IMR-90 (cell line): Measurements from ENCODE around the gene TAF9B. TPM values are rescaled to one million over a fixed set of nuclear protein-coding genes. Genes with fewer than 3 reads are reported as not detected.

Experiments used
- ATAC-seq: fragments of 200-7000 bp; cut with Tn5 transposase; 2 replicates; pipeline ENCODE4 v1.9.1; 2020; ENCODE audit warnings: low read depth, mild to moderate bottlenecking, moderate library complexity
- BruUV-seq: library from RNA; stranded (reverse); fragments of 400-500 nt; replicated peaks from 2 replicates; lab custom pipeline; 2021; lab: Mats Ljungman, UMichigan
- CTCF ChIA-PET: fragments of 300-600 bp; formaldehyde crosslinking; extraction: SDS; loops from one replicate; lab custom pipeline; 2021; ENCODE audit warnings: antibody characterized with exemption; lab: Yijun Ruan, JAX
- POLR2A ChIA-PET: fragments of 300-600 bp; sonication (Branson Sonifier 250); formaldehyde crosslinking; loops from one replicate; lab custom pipeline; 2022; ENCODE audit warnings: antibody characterized with exemption; ENCODE audit not compliant: unreplicated experiment; lab: Charles Lee
- DNase-seq: peaks from one replicate; pipeline ENCODE4 v3.0.0; 2013
- H2AFZ ChIP-seq: replicated peaks from 2 replicates; pipeline ENCODE3; 2013; ENCODE audit warnings: low read length, mild to moderate bottlenecking; ENCODE audit not compliant: poor library complexity
- H2AK5ac ChIP-seq: 2 replicates; pipeline ENCODE4 v1.6.1; 2013; ENCODE audit warnings: low read depth, low read length, inconsistent platforms
- H2AK9ac ChIP-seq: replicated peaks from 2 replicates; pipeline ENCODE3; 2013; ENCODE audit warnings: mild to moderate bottlenecking, low read depth, low read length, moderate library complexity; ENCODE audit not compliant: poor library complexity
- H2BK120ac ChIP-seq: 2 replicates; pipeline ENCODE4 v1.6.1; 2013; ENCODE audit warnings: low read depth, low read length, inconsistent platforms
- H2BK15ac ChIP-seq: 3 replicates; pipeline ENCODE4 v1.6.1; 2013; ENCODE audit warnings: low read depth, low read length, inconsistent platforms
- H2BK20ac ChIP-seq: 2 replicates; pipeline ENCODE4 v1.6.1; 2013; ENCODE audit warnings: low read depth, mild to moderate bottlenecking, inconsistent platforms, low read length, moderate library complexity
- H2BK5ac ChIP-seq: 2 replicates; pipeline ENCODE4 v1.6.1; 2013; ENCODE audit warnings: mild to moderate bottlenecking, low read depth, low read length, inconsistent platforms; ENCODE audit not compliant: poor library complexity, severe bottlenecking
- H3K14ac ChIP-seq: replicated peaks from 2 replicates; pipeline ENCODE4 v1.6.1; 2013; ENCODE audit warnings: low read depth, low read length, inconsistent platforms
- H3K18ac ChIP-seq: 2 replicates; pipeline ENCODE4 v1.6.1; 2013; ENCODE audit warnings: low read depth, low read length, control low read depth
- H3K23ac ChIP-seq: 2 replicates; pipeline ENCODE4 v1.6.1; 2013; ENCODE audit warnings: low read depth, low read length, inconsistent platforms
- H3K27ac ChIP-seq: 2 replicates; pipeline ENCODE4 v1.5.1; 2013; ENCODE audit warnings: mild to moderate bottlenecking, control low read depth, low read length; ENCODE audit not compliant: insufficient read depth
- H3K27me3 ChIP-seq: 2 replicates; pipeline ENCODE4 v1.6.1; 2013; ENCODE audit warnings: low read length; ENCODE audit not compliant: control insufficient read depth, insufficient read depth
- H3K36me3 ChIP-seq: 2 replicates; pipeline ENCODE4 v1.6.1; 2013; ENCODE audit warnings: low read length, mixed read lengths; ENCODE audit not compliant: control insufficient read depth, insufficient read depth
- H3K4ac ChIP-seq: 2 replicates; pipeline ENCODE4 v1.6.1; 2013; ENCODE audit warnings: low read depth, low read length, inconsistent platforms
- H3K4me1 ChIP-seq: 2 replicates; pipeline ENCODE4 v1.6.1; 2013; ENCODE audit warnings: low read length, mixed read lengths; ENCODE audit not compliant: control insufficient read depth, insufficient read depth
- H3K4me2 ChIP-seq: 2 replicates; pipeline ENCODE4 v1.6.1; 2013; ENCODE audit warnings: low read depth, mild to moderate bottlenecking, control low read depth, low read length, moderate library complexity
- H3K4me3 ChIP-seq: 2 replicates; pipeline ENCODE4 v1.5.1; 2013; ENCODE audit warnings: low read depth, mild to moderate bottlenecking, control low read depth, low read length, moderate library complexity; ENCODE audit not compliant: insufficient read depth
- H3K56ac ChIP-seq: 2 replicates; pipeline ENCODE4 v1.6.1; 2013; ENCODE audit warnings: low read length, inconsistent platforms; ENCODE audit not compliant: insufficient read depth; ENCODE audit errors: extremely low read depth
- H3K79me1 ChIP-seq, 2 experiments: 2 replicates each; pipeline ENCODE4 v1.6.1; 2013; ENCODE audit warnings: low read length in 2 of 2, inconsistent platforms in 1 of 2, low read depth in 1 of 2
- H3K9ac ChIP-seq: 2 replicates; pipeline ENCODE4 v1.6.1; 2013; ENCODE audit warnings: low read depth, low read length, control low read depth
- H3K9me1 ChIP-seq: 2 replicates; pipeline ENCODE4 v1.6.1; 2013; ENCODE audit warnings: low read length, inconsistent platforms; ENCODE audit not compliant: insufficient read depth
- H3K9me3 ChIP-seq: 2 replicates; pipeline ENCODE4 v1.6.1; 2013; ENCODE audit warnings: low read length; ENCODE audit not compliant: control insufficient read depth, insufficient read depth
- H4K20me1 ChIP-seq: 2 replicates; pipeline ENCODE4 v1.6.1; 2013; ENCODE audit warnings: low read length, inconsistent platforms; ENCODE audit not compliant: insufficient read depth
- H4K5ac ChIP-seq: 2 replicates; pipeline ENCODE4 v1.6.1; 2013; ENCODE audit warnings: mild to moderate bottlenecking, low read depth, low read length, control low read depth
- H4K8ac ChIP-seq, 2 experiments: 2 replicates each; pipeline ENCODE4 v1.6.1; 2013; ENCODE audit warnings: low read depth in 2 of 2, low read length in 2 of 2, control low read depth in 1 of 2, inconsistent platforms in 1 of 2
- H4K91ac ChIP-seq: 2 replicates; pipeline ENCODE4 v1.6.1; 2013; ENCODE audit warnings: low read depth, low read length, inconsistent platforms; ENCODE audit not compliant: insufficient read depth
- BHLHE40 ChIP-seq: fragments of 150-350 bp; IDR thresholded peaks from 2 replicates; pipeline ENCODE4 v1.6.1; 2016; ENCODE audit warnings: mild to moderate bottlenecking, low read depth, low read length
- POLR2A ChIP-seq: IDR thresholded peaks from 2 replicates; pipeline ENCODE4 v1.6.1; 2012; ENCODE audit warnings: mild to moderate bottlenecking, low read depth, low read length
- SMC3 ChIP-seq: fragments of 150-350 bp; IDR thresholded peaks from 2 replicates; pipeline ENCODE4 v1.6.1; 2016; ENCODE audit warnings: low read depth, mild to moderate bottlenecking, antibody characterized with exemption, low read length, moderate library complexity
- WGBS, 2 experiments: methylation state at CpG; one replicate each; pipeline versions ENCODE4 v1.1.5 to v1.1.7; 2013; ENCODE audit warnings: missing lambda C conversion rate in 2 of 2; ENCODE audit not compliant: insufficient read length in 1 of 2; ENCODE audit errors: extremely low coverage in 2 of 2; 5-methylcytosine and 5-hydroxymethylcytosine counted together
- dilution Hi-C: fragments of 300-500 bp; cut with HindIII; formaldehyde crosslinking; loops from one replicate; pipeline ENCODE4 v1.14.3; 2018; ENCODE audit warnings: low sequenced_read_pairs; ENCODE audit not compliant: unreplicated experiment
- in situ Hi-C: fragments of 300-500 bp; cut with MboI; formaldehyde crosslinking; loops from 3 replicates; pipeline ENCODE4 v1.14.3; 2019; ENCODE audit warnings: low sequenced_read_pairs, inconsistent platforms, mixed read lengths
- intact Hi-C: fragments of 100-400 bp; cut with micrococcal nuclease; formaldehyde crosslinking; loops from 2 replicates; pipeline ENCODE4 v1.10.0; 2022
- polyA plus RNA-seq, 3 experiments: library from polyadenylated mRNA; depleted of rRNA; stranded (reverse); fragments of >200 nt; gene quantifications; 2 replicates each; pipeline ENCODE4 v1.2.3, GENCODE V29; 2012; ENCODE audit warnings: low replicate concordance in 1 of 3
- total RNA-seq: library from RNA; depleted of rRNA; stranded (reverse); fragments of >200 nt; gene quantifications from 2 replicates; pipeline ENCODE4 v1.2.3, GENCODE V29; 2012
- TF ChIP-seq, protein P1 (sequence below): fragments of 150-350 bp; IDR thresholded peaks from 2 replicates; pipeline ENCODE4 v1.6.1; 2016; ENCODE audit warnings: low read depth, mild to moderate bottlenecking, low read length, moderate library complexity, borderline replicate concordance

Gene TAF9B
- total and polyA plus RNA-seq, 2 of the 4 experiments (the other 2 are of a cell fraction): 12.4 to 21.5 TPM

DNA sequence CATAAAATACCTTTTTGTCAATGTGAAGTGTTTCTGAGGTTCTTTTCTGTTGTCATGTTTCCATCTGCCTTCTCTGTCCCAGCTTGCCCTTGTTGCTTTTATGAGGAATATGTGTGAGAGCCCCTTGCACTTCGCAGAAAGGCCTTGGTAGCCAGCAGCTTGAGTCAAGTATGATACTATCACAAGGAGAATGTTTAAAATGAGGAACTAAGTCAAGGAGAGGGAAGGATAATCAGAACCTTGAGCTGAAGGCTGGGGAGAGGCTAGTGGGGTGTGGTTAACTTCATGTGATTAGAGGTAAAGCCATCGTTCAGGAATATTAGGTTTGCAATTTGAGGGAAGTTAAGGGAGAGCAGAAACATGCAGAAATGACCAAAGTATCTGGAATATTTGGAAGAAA is 22.7 kb downstream of the TAF9B start:
- Histone ChIP-seq H3K4me3 (no peak overlapping the region), H2AK5ac (no peak overlapping the region), H4K8ac (no peak overlapping the region), H3K79me1 (peaks cover 0 to 6% of the 10 kb centered on the region in 2 experiments; a peak in 3 of 4 replicates), H3K14ac (no peak overlapping the region), H2BK15ac (no peak overlapping the region), H3K27me3 (no peaks in the 10 kb centered on the region), H2BK20ac (no peak overlapping the region), H3K4ac (no peak overlapping the region), H3K23ac (no peak overlapping the region), H2AK9ac (no peak overlapping the region), H3K4me2 (no peak overlapping the region), H3K56ac (no peak overlapping the region), H3K27ac (no peak overlapping the region), H3K9me1 (no peaks in the 10 kb centered on the region), H2BK5ac (no peak overlapping the region), H3K9ac (no peak overlapping the region), H3K4me1 (no peaks in the 10 kb centered on the region), H3K9me3 (no peaks in the 10 kb centered on the region), H4K5ac (no peak overlapping the region), H4K20me1 (peaks cover 79% of the 10 kb centered on the region), H3K18ac (no peak overlapping the region), H3K36me3 (peaks cover 51% of the 10 kb centered on the region), H4K91ac (no peak overlapping the region), H2AFZ (no peak overlapping the region), H2BK120ac (no peak overlapping the region)
- no peak for DNase-seq
- POLR2A ChIA-PET: no interaction called here
- 60% methylated on average over 1 of the region's 2 CpGs; no CpG with 5 or more reads in 1 of the 2 experiments for WGBS, 2 experiments
- dilution Hi-C loops: no loop called here
- no TSS peak for BruUV-seq
- intact Hi-C loops: no loop called here
- in situ Hi-C loops: no loop called here
- no peak for TF ChIP-seq POLR2A
- no peak for TF ChIP-seq SMC3
- no peak for TF ChIP-seq BHLHE40
- TF ChIP-seq, protein P1, sequence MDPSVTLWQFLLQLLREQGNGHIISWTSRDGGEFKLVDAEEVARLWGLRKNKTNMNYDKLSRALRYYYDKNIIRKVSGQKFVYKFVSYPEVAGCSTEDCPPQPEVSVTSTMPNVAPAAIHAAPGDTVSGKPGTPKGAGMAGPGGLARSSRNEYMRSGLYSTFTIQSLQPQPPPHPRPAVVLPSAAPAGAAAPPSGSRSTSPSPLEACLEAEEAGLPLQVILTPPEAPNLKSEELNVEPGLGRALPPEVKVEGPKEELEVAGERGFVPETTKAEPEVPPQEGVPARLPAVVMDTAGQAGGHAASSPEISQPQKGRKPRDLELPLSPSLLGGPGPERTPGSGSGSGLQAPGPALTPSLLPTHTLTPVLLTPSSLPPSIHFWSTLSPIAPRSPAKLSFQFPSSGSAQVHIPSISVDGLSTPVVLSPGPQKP: no peak
- CTCF ChIA-PET: interaction anchor here (0.6 kb wide), 1 partner anchor 1011 kb away, joined by 3 read pairs; no protein-coding TSS in a partner anchor
- no peak for ATAC-seq
